Neural cell (in vitro differentiated cells): Measurements from ENCODE around the gene PTPRT. TPM values are rescaled to one million over a fixed set of nuclear protein-coding genes. Genes with fewer than 3 reads are reported as not detected.

Experiments
- H2AFZ ChIP-seq: fragments of 200-600, 300-800 bp; sonication (generic), shearing (Covaris generic); 2 replicates; pipeline ENCODE4 v1.6.0; 2014; ENCODE audit warnings: low read depth, mild to moderate bottlenecking, antibody characterized with exemption, low read length, moderate library complexity
- H3F3A ChIP-seq: fragments of 200-600 bp; shearing (Covaris generic); 2 replicates; pipeline ENCODE4 v1.6.1; 2016; ENCODE audit warnings: mild to moderate bottlenecking, moderate library complexity, mixed read lengths, antibody characterized with exemption, low read length; ENCODE audit not compliant: insufficient read depth, poor library complexity, severe bottlenecking
- H3K27ac ChIP-seq: fragments of 200-600, 300-800 bp; sonication (generic), shearing (Covaris generic); 2 replicates; pipeline ENCODE4 v1.5.1; 2014; ENCODE audit warnings: mild to moderate bottlenecking, low read length, moderate library complexity
- H3K27me3 ChIP-seq: fragments of 300-800, 200-600 bp; sonication (generic), shearing (Covaris generic); 2 replicates; pipeline ENCODE4 v1.6.0; 2014; ENCODE audit warnings: mild to moderate bottlenecking, low read depth, low read length, moderate library complexity; ENCODE audit not compliant: insufficient read depth
- H3K36me3 ChIP-seq: fragments of 300-800, 200-600 bp; sonication (generic), shearing (Covaris generic); 2 replicates; pipeline ENCODE4 v1.5.1; 2014; ENCODE audit warnings: mild to moderate bottlenecking, antibody characterized with exemption, low read length, moderate library complexity; ENCODE audit not compliant: insufficient read depth
- H3K4me2 ChIP-seq: fragments of 300-800, 200-600 bp; sonication (generic), shearing (Covaris generic); 2 replicates; pipeline ENCODE4 v1.6.0; 2014; ENCODE audit warnings: mild to moderate bottlenecking, low read length
- H3K4me3 ChIP-seq: fragments of 300-800, 200-600 bp; sonication (generic), shearing (Covaris generic); 2 replicates; pipeline ENCODE4 v1.5.1; 2014; ENCODE audit warnings: mild to moderate bottlenecking, low read length, moderate library complexity
- H3K79me2 ChIP-seq: fragments of 200-600 bp; shearing (Covaris generic); replicated peaks from 2 replicates; pipeline ENCODE4 v1.6.0; 2014; ENCODE audit warnings: mild to moderate bottlenecking, low read length, moderate library complexity; ENCODE audit not compliant: insufficient read depth
- H3K9ac ChIP-seq: fragments of 300-800, 200-600 bp; sonication (generic), shearing (Covaris generic); 2 replicates; pipeline ENCODE4 v1.6.1; 2016; ENCODE audit warnings: mild to moderate bottlenecking, low read length, mixed read lengths
- H3K9me2 ChIP-seq: fragments of 200-600 bp; shearing (Covaris generic); 2 replicates; pipeline ENCODE4 v1.6.1; 2016; ENCODE audit warnings: mild to moderate bottlenecking, low read length, mixed read lengths; ENCODE audit not compliant: insufficient read depth
- H3K9me3 ChIP-seq: fragments of 200-600, 300-800 bp; sonication (generic), shearing (Covaris generic); 2 replicates; pipeline ENCODE4 v1.6.1; 2016; ENCODE audit warnings: mild to moderate bottlenecking, mixed run types, low read length, moderate library complexity, mixed read lengths
- H4K20me1 ChIP-seq: fragments of 200-600 bp; shearing (Covaris generic); 2 replicates; pipeline ENCODE4 v1.6.1; 2016; ENCODE audit warnings: mild to moderate bottlenecking, mixed run types; ENCODE audit not compliant: insufficient read depth
- EP300 ChIP-seq: fragments of 450-650 bp; conservative IDR thresholded peaks from 2 replicates; pipeline ENCODE4 v1.6.1; 2014; ENCODE audit warnings: antibody characterized with exemption, mild to moderate bottlenecking, moderate library complexity; ENCODE audit not compliant: poor library complexity, severe bottlenecking
- EZH2 ChIP-seq: fragments of 200-600, 300-800 bp; shearing (Covaris generic), sonication (generic); IDR thresholded peaks from 2 replicates; pipeline ENCODE4 v1.6.1; 2014; ENCODE audit warnings: antibody characterized with exemption, low read length, borderline replicate concordance, mild to moderate bottlenecking; ENCODE audit not compliant: insufficient read depth, poor library complexity, severe bottlenecking
- MXI1 ChIP-seq: fragments of 450-650 bp; conservative IDR thresholded peaks from 2 replicates; pipeline ENCODE4 v1.6.1; 2014; ENCODE audit warnings: antibody characterized with exemption, mild to moderate bottlenecking; ENCODE audit not compliant: poor library complexity, severe bottlenecking
- POLR2AphosphoS5 ChIP-seq: IDR thresholded peaks from 2 replicates; pipeline ENCODE4 v1.6.1; 2012
- RAD21 ChIP-seq: fragments of 450-650 bp; conservative IDR thresholded peaks from 2 replicates; pipeline ENCODE4 v1.6.1; 2014; ENCODE audit warnings: antibody characterized with exemption, mild to moderate bottlenecking, moderate library complexity
- SMC3 ChIP-seq: fragments of 450-650 bp; conservative IDR thresholded peaks from 2 replicates; pipeline ENCODE4 v1.6.1; 2014; ENCODE audit warnings: antibody characterized with exemption, mild to moderate bottlenecking, moderate library complexity; ENCODE audit not compliant: poor library complexity
- TAF1 ChIP-seq: IDR thresholded peaks from 2 replicates; pipeline ENCODE4 v1.6.1; 2012; ENCODE audit warnings: low read depth
- polyA plus RNA-seq: library from polyadenylated mRNA; depleted of rRNA; stranded (reverse); fragments of >200 nt; gene quantifications from 2 replicates; pipeline ENCODE4 v1.2.3, GENCODE V29; 2014
- TF ChIP-seq, protein P1 (sequence below): fragments of 450-650 bp; IDR thresholded peaks from 2 replicates; pipeline ENCODE4 v1.5.1; 2014; ENCODE audit warnings: antibody characterized with exemption, mild to moderate bottlenecking, moderate library complexity; ENCODE audit not compliant: poor library complexity, severe bottlenecking
- TF ChIP-seq, protein P2 (sequence below): IDR thresholded peaks from 2 replicates; pipeline ENCODE4 v1.6.1; 2012; ENCODE audit warnings: borderline replicate concordance

PTPRT gene
- polyA plus RNA-seq, 1 donor from 2014 or later, result 9.2 TPM

DNA sequence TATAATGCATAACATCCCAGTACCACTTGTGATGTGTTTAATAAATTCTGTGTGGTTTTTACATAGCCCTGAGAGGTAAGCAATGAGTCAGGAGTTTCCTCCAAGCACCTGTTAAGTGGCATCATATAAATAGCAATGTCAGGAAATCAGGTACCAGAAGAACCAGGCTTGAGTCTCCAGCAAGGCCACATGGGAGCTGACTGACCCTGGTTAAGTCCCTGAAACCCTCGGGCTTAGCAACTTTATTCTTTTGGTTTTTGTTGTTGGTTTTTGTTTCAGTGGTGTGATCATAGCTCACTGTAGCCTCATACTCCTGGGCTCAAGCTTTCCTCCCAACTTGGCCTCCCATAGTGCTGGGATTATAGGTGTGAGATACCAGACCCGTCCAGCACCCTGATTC, 70.0 kb downstream of the PTPRT start:
- no peaks in the 10 kb centered on the region for H3K79me2 ChIP-seq
- no peaks in the 10 kb centered on the region for H4K20me1 ChIP-seq
- no peaks in the 10 kb centered on the region for H3K27me3 ChIP-seq
- H3K4me2 ChIP-seq, result no peak overlapping the region
- H3K27ac ChIP-seq, result no peak overlapping the region
- H3K36me3 ChIP-seq, result no peaks in the 10 kb centered on the region
- H3K9me3 ChIP-seq, result no peaks in the 10 kb centered on the region
- H3K9ac ChIP-seq, result no peak overlapping the region
- no peaks in the 10 kb centered on the region for H3K9me2 ChIP-seq
- no peaks in the 10 kb centered on the region for H3F3A ChIP-seq
- H3K4me3 ChIP-seq, result no peak overlapping the region
- H2AFZ ChIP-seq, result no peak overlapping the region
- no peak for TF ChIP-seq RAD21
- TF ChIP-seq SMC3, result no peak
- no peak for TF ChIP-seq MXI1
- TF ChIP-seq POLR2AphosphoS5, result no peak
- TF ChIP-seq EP300, result no peak
- TF ChIP-seq, protein P1, sequence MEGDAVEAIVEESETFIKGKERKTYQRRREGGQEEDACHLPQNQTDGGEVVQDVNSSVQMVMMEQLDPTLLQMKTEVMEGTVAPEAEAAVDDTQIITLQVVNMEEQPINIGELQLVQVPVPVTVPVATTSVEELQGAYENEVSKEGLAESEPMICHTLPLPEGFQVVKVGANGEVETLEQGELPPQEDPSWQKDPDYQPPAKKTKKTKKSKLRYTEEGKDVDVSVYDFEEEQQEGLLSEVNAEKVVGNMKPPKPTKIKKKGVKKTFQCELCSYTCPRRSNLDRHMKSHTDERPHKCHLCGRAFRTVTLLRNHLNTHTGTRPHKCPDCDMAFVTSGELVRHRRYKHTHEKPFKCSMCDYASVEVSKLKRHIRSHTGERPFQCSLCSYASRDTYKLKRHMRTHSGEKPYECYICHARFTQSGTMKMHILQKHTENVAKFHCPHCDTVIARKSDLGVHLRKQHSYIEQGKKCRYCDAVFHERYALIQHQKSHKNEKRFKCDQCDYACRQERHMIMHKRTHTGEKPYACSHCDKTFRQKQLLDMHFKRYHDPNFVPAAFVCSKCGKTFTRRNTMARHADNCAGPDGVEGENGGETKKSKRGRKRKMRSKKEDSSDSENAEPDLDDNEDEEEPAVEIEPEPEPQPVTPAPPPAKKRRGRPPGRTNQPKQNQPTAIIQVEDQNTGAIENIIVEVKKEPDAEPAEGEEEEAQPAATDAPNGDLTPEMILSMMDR, result no peak
- TF ChIP-seq TAF1, result no peak
- TF ChIP-seq, protein P2, sequence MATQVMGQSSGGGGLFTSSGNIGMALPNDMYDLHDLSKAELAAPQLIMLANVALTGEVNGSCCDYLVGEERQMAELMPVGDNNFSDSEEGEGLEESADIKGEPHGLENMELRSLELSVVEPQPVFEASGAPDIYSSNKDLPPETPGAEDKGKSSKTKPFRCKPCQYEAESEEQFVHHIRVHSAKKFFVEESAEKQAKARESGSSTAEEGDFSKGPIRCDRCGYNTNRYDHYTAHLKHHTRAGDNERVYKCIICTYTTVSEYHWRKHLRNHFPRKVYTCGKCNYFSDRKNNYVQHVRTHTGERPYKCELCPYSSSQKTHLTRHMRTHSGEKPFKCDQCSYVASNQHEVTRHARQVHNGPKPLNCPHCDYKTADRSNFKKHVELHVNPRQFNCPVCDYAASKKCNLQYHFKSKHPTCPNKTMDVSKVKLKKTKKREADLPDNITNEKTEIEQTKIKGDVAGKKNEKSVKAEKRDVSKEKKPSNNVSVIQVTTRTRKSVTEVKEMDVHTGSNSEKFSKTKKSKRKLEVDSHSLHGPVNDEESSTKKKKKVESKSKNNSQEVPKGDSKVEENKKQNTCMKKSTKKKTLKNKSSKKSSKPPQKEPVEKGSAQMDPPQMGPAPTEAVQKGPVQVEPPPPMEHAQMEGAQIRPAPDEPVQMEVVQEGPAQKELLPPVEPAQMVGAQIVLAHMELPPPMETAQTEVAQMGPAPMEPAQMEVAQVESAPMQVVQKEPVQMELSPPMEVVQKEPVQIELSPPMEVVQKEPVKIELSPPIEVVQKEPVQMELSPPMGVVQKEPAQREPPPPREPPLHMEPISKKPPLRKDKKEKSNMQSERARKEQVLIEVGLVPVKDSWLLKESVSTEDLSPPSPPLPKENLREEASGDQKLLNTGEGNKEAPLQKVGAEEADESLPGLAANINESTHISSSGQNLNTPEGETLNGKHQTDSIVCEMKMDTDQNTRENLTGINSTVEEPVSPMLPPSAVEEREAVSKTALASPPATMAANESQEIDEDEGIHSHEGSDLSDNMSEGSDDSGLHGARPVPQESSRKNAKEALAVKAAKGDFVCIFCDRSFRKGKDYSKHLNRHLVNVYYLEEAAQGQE, result no peak
- no peak for TF ChIP-seq EZH2

DNA sequence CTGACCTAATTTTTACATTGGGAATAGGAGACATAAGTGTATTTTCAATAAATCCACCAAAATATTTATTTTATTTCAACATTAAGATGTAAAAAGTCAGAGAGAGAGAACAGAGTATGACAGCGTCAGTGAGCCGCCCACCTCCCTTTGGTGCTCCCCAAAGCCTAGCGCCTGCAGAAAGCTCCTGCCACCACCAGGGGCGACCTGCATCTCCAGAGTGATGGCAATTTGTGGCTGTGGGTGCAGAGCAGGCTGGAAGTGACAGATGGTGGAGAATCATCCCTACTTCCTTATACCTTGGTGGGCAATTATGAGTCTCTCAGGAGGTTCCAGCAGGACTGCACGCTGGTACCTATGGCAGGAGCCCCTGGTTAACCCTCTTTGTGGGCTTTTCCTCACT, 87.3 kb downstream of the PTPRT start:
- no peak overlapping the region for H2AFZ ChIP-seq
- no peak overlapping the region for H3K4me2 ChIP-seq
- H3K27me3 ChIP-seq, result no peaks in the 10 kb centered on the region
- H3K9ac ChIP-seq, result no peak overlapping the region
- H3F3A ChIP-seq, result no peaks in the 10 kb centered on the region
- no peaks in the 10 kb centered on the region for H3K79me2 ChIP-seq
- H3K9me3 ChIP-seq, result no peaks in the 10 kb centered on the region
- no peak overlapping the region for H3K4me3 ChIP-seq
- TF ChIP-seq, protein P1, result no peak
- no peak for TF ChIP-seq TAF1
- no peak for TF ChIP-seq RAD21
- TF ChIP-seq MXI1, result no peak
- no peak for TF ChIP-seq EP300
- no peak for TF ChIP-seq SMC3
- TF ChIP-seq, protein P2, result no peak
- TF ChIP-seq POLR2AphosphoS5, result no peak
- no peak for TF ChIP-seq EZH2
- no peaks in the 10 kb centered on the region for H4K20me1 ChIP-seq
- no peak overlapping the region for H3K27ac ChIP-seq
- H3K36me3 ChIP-seq, result no peaks in the 10 kb centered on the region
- no peaks in the 10 kb centered on the region for H3K9me2 ChIP-seq
